WERI-Rb-1 (cell line): Measurements from ENCODE around the gene RGS9.

ENCODE experiments used
- DNase-seq: peaks from one replicate; pipeline ENCODE4 v3.0.0-alpha.2; 2020
- H3K27ac ChIP-seq: fragments of 250-450 bp; sonication (Bioruptor Pico); 2 replicates; pipeline ENCODE4 v1.5.1; 2020; ENCODE audit warnings: mild to moderate bottlenecking, moderate library complexity
- H3K27me3 ChIP-seq: fragments of 250-450 bp; sonication (Bioruptor Pico); 2 replicates; pipeline ENCODE4 v1.5.1; 2021; ENCODE audit warnings: mild to moderate bottlenecking, low read depth, moderate library complexity; ENCODE audit not compliant: insufficient read depth, severe bottlenecking
- H3K36me3 ChIP-seq: fragments of 250-450 bp; sonication (Bioruptor Pico); 2 replicates; pipeline ENCODE4 v1.5.1; 2020; ENCODE audit warnings: mild to moderate bottlenecking, moderate library complexity
- H3K4me3 ChIP-seq: 2 replicates; pipeline ENCODE4 v1.5.1; 2011; ENCODE audit warnings: low read depth, mild to moderate bottlenecking, control low read depth, low read length
- H3K9me3 ChIP-seq: fragments of 250-450 bp; sonication (Bioruptor Pico); 2 replicates; pipeline ENCODE4 v1.5.1; 2021; ENCODE audit warnings: mild to moderate bottlenecking, moderate library complexity; ENCODE audit not compliant: severe bottlenecking
- TF ChIP-seq, protein P1 (sequence below): IDR thresholded peaks from 2 replicates; pipeline ENCODE4 v1.5.1; 2011; ENCODE audit warnings: low read depth, mild to moderate bottlenecking, control low read depth, inconsistent platforms, low read length

RGS9 gene

DNA sequence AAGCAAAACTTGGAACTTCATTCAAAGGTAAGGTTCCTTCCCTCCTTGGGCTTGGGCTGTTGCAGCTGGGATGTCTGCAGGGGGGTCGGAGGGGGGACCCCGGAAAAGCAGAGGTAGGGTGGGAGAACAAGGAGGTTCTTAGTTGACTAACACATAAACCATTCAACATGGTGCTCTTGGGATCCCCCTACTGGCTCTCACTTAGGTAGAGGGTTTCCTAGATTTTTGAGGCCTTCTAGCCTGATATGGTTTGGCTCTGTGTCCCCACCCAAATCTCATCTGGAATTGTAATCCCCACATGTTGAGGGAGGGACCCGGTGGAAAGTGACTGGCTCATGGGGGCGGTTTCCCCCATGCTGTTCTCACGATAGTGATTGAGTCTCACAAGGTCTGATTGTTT is 93.9 kb downstream of the RGS9 start:
- Histone ChIP-seq H3K27me3 (no peaks in the 10 kb centered on the region), H3K36me3 (no peaks in the 10 kb centered on the region), H3K4me3 (no peak overlapping the region), H3K9me3 (no peaks in the 10 kb centered on the region), H3K27ac (no peak overlapping the region)
- DNase-seq = no peak
- TF ChIP-seq, protein P1, sequence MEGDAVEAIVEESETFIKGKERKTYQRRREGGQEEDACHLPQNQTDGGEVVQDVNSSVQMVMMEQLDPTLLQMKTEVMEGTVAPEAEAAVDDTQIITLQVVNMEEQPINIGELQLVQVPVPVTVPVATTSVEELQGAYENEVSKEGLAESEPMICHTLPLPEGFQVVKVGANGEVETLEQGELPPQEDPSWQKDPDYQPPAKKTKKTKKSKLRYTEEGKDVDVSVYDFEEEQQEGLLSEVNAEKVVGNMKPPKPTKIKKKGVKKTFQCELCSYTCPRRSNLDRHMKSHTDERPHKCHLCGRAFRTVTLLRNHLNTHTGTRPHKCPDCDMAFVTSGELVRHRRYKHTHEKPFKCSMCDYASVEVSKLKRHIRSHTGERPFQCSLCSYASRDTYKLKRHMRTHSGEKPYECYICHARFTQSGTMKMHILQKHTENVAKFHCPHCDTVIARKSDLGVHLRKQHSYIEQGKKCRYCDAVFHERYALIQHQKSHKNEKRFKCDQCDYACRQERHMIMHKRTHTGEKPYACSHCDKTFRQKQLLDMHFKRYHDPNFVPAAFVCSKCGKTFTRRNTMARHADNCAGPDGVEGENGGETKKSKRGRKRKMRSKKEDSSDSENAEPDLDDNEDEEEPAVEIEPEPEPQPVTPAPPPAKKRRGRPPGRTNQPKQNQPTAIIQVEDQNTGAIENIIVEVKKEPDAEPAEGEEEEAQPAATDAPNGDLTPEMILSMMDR = peak; percentile 36; the same call in 1 of the 2 replicates

DNA sequence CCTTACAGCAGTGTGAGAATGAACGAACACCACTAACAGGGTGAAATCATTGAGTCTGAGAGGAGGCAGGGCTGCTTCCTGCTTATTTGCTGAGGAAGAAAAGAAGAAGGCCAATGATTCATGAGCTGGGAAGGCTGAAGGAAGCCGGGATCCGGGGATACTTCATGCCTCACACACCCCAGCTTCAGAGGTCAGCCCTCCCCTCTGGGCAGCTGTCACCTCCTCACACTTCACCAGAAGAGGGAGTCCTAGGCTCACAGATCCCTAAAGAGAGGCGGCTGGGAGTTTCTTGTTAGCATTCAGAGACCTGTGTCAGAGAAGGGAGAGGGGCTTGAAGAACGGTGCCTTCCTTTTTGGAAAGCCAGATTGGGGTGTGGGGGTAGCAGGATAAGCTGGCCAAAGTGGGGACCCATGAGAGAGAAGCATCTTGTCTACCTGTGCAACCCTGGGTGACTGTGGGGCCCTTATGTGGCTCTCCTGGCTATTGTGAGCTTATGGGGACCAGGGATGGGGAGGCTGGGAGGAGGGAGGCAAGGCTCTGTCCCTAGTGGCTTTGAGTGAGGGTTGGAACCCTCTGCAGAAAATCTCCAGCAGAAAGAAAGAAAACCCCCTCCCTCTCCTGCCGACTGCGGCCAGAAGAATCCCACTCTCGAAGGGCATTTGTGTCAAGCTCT is 94.6 kb downstream of the RGS9 start:
- H3K4me3 ChIP-seq = no peak overlapping the region
- H3K36me3 ChIP-seq = no peaks in the 10 kb centered on the region
- TF ChIP-seq, protein P1 = peak; percentile 94
- H3K27me3 ChIP-seq = no peaks in the 10 kb centered on the region
- H3K9me3 ChIP-seq = peaks cover 3% of the 10 kb centered on the region
- H3K27ac ChIP-seq = no peak overlapping the region
- DNase-seq = peak; percentile 77

- H3K4me3 ChIP-seq = no peak overlapping the region
- no peaks in the 10 kb centered on the region for H3K36me3 ChIP-seq
- no peaks in the 10 kb centered on the region for H3K27me3 ChIP-seq
- H3K27ac ChIP-seq = no peak overlapping the region
- peaks cover 3% of the 10 kb centered on the region for H3K9me3 ChIP-seq
- TF ChIP-seq, protein P1 = no peak
- DNase-seq = no peak
These were observed 98.1 kb downstream of the RGS9 start for GRCh38 chr17:65235284-65235683.

DNA sequence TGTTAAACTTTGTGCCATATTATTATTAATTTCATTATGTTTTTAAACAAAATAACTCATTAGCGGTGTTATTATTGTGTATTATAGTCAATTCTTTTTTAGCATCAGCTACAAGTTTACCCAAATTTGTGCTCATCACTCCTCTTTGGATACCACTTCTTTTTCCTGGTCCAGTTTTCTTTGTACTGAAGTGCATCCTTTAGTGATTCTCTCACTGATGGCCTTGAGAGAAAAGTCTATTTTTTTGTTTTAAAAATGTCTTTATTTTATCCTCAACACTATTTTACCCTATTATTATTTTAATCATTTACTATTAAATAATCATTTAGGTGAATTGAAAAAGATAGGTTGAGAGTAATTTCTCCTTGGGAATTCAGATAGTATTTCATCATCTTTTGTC is 99.2 kb downstream of the RGS9 start:
- Histone ChIP-seq H3K27me3 (no peaks in the 10 kb centered on the region), H3K27ac (no peak overlapping the region), H3K9me3 (peaks cover 3% of the 10 kb centered on the region), H3K4me3 (no peak overlapping the region), H3K36me3 (no peaks in the 10 kb centered on the region)
- TF ChIP-seq, protein P1 = no peak
- DNase-seq = no peak

- H3K27ac ChIP-seq = no peak overlapping the region
- TF ChIP-seq, protein P1 = no peak
- H3K9me3 ChIP-seq = no peaks in the 10 kb centered on the region
- no peak overlapping the region for H3K4me3 ChIP-seq
- H3K36me3 ChIP-seq = no peaks in the 10 kb centered on the region
- no peak for DNase-seq
- H3K27me3 ChIP-seq = peaks cover 5% of the 10 kb centered on the region
These were observed 106.9 kb downstream of the RGS9 start for GRCh38 chr17:65243838-65244625.
